Activated B cell treated with CpG ODN at 0.5 μM for 24 hours (primary cell): ENCODE results near the gene VAV2. TPM values are rescaled to one million over a fixed set of nuclear protein-coding genes. Genes with fewer than 3 reads are reported as not detected.

Experiments used
- ATAC-seq: fragments of 200-7000 bp; cut with Tn5 transposase; one replicate; pipeline ENCODE4 v1.10.0; 2021; ENCODE audit warnings: low read depth, mild to moderate bottlenecking, moderate library complexity
- CTCF ChIA-PET: fragments of 350-600 bp; sonication (Branson Sonifier 250); formaldehyde crosslinking; loops from one replicate; lab custom pipeline; 2021; ENCODE audit warnings: antibody characterized with exemption; lab: Charles Lee
- POLR2A ChIA-PET: fragments of 350-600 bp; sonication (Branson Sonifier 250); formaldehyde crosslinking; loops from one replicate; lab custom pipeline; 2021; ENCODE audit warnings: antibody characterized with exemption; lab: Charles Lee
- DNase-seq: peaks from one replicate; pipeline ENCODE4 v3.0.0; 2022
- H3K27ac Mint-ChIP-seq: one replicate; pipeline ENCODE4 v1.8.0; 2020; ENCODE audit warnings: mixed read lengths
- H3K27me3 Mint-ChIP-seq: one replicate; pipeline ENCODE4 v1.8.0; 2021; ENCODE audit warnings: mixed read lengths
- H3K36me3 Mint-ChIP-seq: one replicate; pipeline ENCODE4 v1.8.0; 2021; ENCODE audit warnings: low read depth, mixed read lengths
- H3K4me1 Mint-ChIP-seq: one replicate; pipeline ENCODE4 v1.8.0; 2021; ENCODE audit warnings: mixed read lengths
- H3K4me3 Mint-ChIP-seq: one replicate; pipeline ENCODE4 v1.8.0; 2020; ENCODE audit warnings: mild to moderate bottlenecking, mixed read lengths
- H3K9me3 Mint-ChIP-seq: one replicate; pipeline ENCODE4 v1.8.0; 2020; ENCODE audit warnings: mixed read lengths
- intact Hi-C: fragments of 100-400 bp; cut with micrococcal nuclease; formaldehyde crosslinking; loops from one replicate; pipeline ENCODE4 v1.15.1; 2024
- total RNA-seq: library from RNA; stranded (reverse); gene quantifications from 2 replicates; pipeline ENCODE4 v1.2.3, GENCODE V29; 2022
- TF ChIP-seq, protein P1 (sequence below): fragments of 200-600 bp; IDR thresholded peaks from one replicate; pipeline ENCODE4 v1.8.0; 2022; ENCODE audit warnings: antibody characterized with exemption, mild to moderate bottlenecking

Gene VAV2
- total RNA-seq, 1 donor from 2014 or later: 99.6 TPM

DNA sequence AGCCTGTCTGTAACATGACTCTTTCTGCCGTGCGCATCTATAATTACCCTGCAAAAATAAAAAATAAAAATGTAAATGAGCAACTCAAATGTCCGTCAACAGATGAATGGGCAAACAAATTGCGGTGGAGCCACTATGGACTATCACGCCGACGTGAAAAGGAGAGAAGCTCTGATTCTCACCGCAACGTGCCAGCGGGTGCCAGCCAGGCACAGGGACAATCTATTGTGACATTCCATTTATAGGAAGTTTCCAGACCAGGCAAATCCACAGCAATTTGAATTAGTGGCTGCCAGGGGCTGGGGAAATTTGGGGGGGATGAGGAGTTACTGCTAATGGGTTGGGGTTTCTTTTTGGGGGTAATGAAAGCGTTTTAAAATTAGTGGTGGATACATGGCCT, 96.8 kb downstream of the VAV2 start:
- Mint-ChIP-seq H3K27ac (no peak overlapping the region), H3K36me3 (peaks cover 38% of the 10 kb centered on the region), H3K4me1 (peaks cover 14% of the 10 kb centered on the region), H3K27me3 (no peaks in the 10 kb centered on the region), H3K9me3 (no peaks in the 10 kb centered on the region), H3K4me3 (no peak overlapping the region)
- TF ChIP-seq, protein P1, sequence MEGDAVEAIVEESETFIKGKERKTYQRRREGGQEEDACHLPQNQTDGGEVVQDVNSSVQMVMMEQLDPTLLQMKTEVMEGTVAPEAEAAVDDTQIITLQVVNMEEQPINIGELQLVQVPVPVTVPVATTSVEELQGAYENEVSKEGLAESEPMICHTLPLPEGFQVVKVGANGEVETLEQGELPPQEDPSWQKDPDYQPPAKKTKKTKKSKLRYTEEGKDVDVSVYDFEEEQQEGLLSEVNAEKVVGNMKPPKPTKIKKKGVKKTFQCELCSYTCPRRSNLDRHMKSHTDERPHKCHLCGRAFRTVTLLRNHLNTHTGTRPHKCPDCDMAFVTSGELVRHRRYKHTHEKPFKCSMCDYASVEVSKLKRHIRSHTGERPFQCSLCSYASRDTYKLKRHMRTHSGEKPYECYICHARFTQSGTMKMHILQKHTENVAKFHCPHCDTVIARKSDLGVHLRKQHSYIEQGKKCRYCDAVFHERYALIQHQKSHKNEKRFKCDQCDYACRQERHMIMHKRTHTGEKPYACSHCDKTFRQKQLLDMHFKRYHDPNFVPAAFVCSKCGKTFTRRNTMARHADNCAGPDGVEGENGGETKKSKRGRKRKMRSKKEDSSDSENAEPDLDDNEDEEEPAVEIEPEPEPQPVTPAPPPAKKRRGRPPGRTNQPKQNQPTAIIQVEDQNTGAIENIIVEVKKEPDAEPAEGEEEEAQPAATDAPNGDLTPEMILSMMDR: no peak
- ChIA-PET POLR2A (no interaction called here), CTCF (no interaction called here)
- intact Hi-C loops: no loop called here
- DNase-seq (no peak), ATAC-seq (no peak)

DNA sequence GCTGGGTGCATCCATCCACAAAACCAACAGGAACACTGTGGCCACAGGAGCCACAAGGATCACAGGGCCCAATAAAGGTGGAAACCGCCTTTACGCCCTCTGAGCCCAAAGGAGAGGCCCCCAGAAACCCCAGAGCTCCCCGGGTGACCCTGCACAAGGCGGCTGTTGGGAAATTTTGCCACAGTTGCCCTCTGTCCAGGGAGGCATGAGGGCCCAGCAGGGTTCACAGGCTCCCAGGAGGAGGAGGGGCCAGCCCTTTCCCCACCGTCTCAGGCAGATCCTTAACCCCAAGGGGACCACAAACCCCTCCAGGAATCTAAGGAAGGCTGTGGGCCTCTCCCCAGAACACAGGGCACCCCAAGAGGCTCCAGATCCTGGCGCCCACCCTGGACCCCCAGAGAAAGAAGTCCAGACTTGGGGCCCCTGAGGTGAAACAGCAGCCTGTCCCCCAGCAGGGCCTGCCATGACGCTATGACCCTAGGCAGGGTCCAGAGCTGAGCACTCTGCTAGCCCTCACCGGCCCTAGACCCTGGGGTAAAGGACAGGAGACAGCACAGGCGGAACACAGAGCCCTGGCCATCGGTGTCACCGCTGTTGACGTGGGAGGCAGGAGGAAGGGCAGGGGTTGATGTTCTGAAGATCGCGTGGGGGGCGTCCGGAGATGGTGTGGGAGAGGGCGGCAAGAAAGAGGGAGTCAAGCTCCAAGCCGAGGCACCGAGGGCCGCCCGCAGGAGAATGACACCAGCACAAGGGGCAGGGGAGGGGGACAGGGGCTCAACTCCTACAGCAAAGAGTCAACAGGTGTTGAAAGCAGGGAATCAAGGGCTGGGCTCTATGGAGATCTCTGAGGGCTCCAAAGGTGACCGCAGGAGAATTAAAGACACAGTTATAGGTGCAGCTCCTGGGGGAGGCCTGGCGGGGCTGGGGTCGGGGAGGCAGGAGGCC, 97.5 kb downstream of the VAV2 start:
- TF ChIP-seq, protein P1: no peak
- ATAC-seq: no peak
- H3K27me3 Mint-ChIP-seq: no peaks in the 10 kb centered on the region
- ChIA-PET CTCF (interaction anchor here (0.6 kb wide), 1 partner anchor 32 kb away, joined by 3 read pairs; no protein-coding TSS in a partner anchor), POLR2A (no interaction called here)
- H3K9me3 Mint-ChIP-seq: no peaks in the 10 kb centered on the region
- intact Hi-C loops: no loop called here
- H3K36me3 Mint-ChIP-seq: peaks cover 44% of the 10 kb centered on the region
- DNase-seq: no peak
- no peak overlapping the region for H3K27ac Mint-ChIP-seq
- H3K4me3 Mint-ChIP-seq: no peak overlapping the region
- H3K4me1 Mint-ChIP-seq: peaks cover 9% of the 10 kb centered on the region

DNA sequence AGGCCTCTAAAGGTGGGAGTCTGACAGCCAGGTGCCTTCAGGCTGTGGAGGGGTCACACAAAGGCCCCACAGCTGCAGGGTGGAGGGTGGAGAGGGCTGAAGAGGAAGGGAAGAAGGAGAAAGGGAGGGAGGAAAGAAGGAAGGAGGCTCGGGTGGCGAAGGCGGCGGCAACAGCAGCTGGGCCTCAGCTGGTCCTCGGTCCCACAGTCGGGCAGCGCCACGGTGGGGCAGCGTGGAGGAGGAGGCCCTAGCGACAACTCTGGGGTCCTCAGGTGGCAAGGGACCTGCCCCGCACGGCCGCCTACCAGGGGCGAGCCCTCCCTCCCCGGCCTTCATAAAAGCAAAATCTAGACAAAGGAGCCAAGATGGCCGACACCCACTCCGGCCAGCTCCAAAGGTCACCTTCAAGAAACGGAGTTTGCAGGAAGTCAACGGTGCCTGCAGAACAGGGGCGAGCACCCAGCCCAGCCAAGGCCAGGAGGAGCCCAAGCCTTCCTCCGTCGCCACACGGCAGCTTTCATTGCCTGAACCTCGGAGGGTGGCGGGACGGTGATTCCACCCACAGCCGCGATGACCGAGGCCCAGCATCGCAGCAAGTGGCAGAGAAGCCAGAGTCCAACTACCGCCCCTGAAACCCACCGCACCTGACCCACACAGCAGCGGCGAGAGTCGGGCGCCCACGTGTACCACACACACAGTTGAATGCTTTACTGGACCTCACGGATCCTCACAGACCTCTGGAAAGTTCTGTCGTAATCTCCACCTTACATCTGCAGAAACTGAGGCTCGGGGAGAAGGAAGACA, 98.7 kb downstream of the VAV2 start:
- no peak overlapping the region for H3K27ac Mint-ChIP-seq
- ATAC-seq (no peak), DNase-seq (no peak)
- intact Hi-C loops: no loop called here
- ChIA-PET POLR2A (no interaction called here), CTCF (no interaction called here)
- no peak overlapping the region for H3K4me3 Mint-ChIP-seq
- H3K9me3 Mint-ChIP-seq: no peaks in the 10 kb centered on the region
- no peaks in the 10 kb centered on the region for H3K27me3 Mint-ChIP-seq
- H3K36me3 Mint-ChIP-seq: peaks cover 53% of the 10 kb centered on the region
- TF ChIP-seq, protein P1: no peak
- H3K4me1 Mint-ChIP-seq: peaks cover 9% of the 10 kb centered on the region

DNA sequence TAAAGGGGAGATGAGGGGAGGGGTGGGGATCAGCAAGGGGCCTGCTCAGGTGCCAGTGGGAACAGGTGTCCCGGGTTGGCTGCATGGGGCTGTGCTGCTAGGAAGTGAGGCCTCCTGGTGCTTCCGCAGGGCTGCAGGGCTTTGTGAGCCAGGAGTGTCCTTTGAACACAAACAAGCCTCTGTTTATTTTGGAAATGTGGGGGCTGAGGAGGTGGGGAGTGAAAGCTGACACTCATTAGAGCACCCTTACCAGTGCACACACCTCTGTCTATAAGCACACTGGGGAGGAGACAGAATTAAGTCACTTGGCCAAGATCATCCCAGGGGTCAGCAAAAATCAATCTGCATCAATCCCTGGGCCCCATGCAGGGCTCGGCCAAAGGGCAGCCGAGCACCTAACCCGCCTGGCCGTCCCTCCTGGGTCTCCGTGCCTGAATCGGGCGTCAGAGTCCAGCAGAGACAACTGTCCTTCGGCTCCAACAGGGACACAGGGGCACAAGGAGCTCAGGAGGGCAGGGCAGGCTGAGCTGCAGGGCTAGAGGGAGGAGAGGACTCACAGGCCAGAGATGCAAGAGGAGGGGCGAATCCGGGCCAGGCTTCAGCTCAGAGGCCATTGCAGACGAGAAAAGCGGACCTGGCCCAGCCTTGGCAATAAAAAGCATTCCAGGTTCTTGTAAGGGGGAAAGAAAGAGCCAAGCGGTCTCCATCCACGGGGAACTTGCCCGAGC, 99.8 kb downstream of the VAV2 start:
- peaks cover 53% of the 10 kb centered on the region for H3K36me3 Mint-ChIP-seq
- CTCF ChIA-PET: no interaction called here
- no peak overlapping the region for H3K4me3 Mint-ChIP-seq
- H3K27me3 Mint-ChIP-seq: no peaks in the 10 kb centered on the region
- no peaks in the 10 kb centered on the region for H3K9me3 Mint-ChIP-seq
- H3K27ac Mint-ChIP-seq: no peak overlapping the region
- H3K4me1 Mint-ChIP-seq: peaks cover 5% of the 10 kb centered on the region
- POLR2A ChIA-PET: no interaction called here
- ATAC-seq: no peak
- no peak for DNase-seq
- TF ChIP-seq, protein P1: no peak
- intact Hi-C loops: no loop called here
